ENCODE results near the gene TWF2. TPM values are rescaled to one million over a fixed set of nuclear protein-coding genes. Genes with fewer than 3 reads are reported as not detected.

Gene TWF2
- polyA plus RNA-seq, 4 donors: 23.1 to 54.1 (median 50.7) TPM

- Histone ChIP-seq H3K4me3 (ENCODE audit: low read depth in 1 of 3, low read length in 3 of 3) (no peak overlapping the region), H3K4me1 (ENCODE audit: control insufficient read depth in 3 of 3, insufficient read depth in 2 of 3, low read depth in 1 of 3, low read length in 2 of 3) (peaks cover 3 to 21% (median 10%) of the 10 kb centered on the region in 3 donors), H3K27ac (ENCODE audit: low read depth in 1 of 3, low read length in 2 of 3) (peak overlapping the region in 2 of 3 donors; percentile 56 to 70), H3K27me3 (ENCODE audit: control insufficient read depth in 3 of 3, insufficient read depth in 3 of 3, low read length in 3 of 3) (no peaks in the 10 kb centered on the region), H3K36me3 (ENCODE audit: control insufficient read depth in 3 of 3, insufficient read depth in 2 of 3, low read depth in 1 of 3, low read length in 3 of 3) (peaks cover 6 to 51% (median 12%) of the 10 kb centered on the region in 3 donors), H3K9me3 (ENCODE audit: control insufficient read depth in 2 of 2, insufficient read depth in 1 of 2, low read depth in 1 of 2, low read length in 1 of 2) (no peaks in the 10 kb centered on the region)
- no peak for FAIRE-seq
- no peak for DNase-seq
- 42 to 66% (median 54%) methylated on average over 3 of the region's 3 CpGs for WGBS, 3 donors
These were observed 30.8 kb upstream of the TWF2 start for GRCh38 chr3:52269776-52270175.

GRCh38 chr3:52268036-52268435 is 29.1 kb upstream of the TWF2 start:
- WGBS, 3 donors: 82 to 93% (median 93%) methylated on average over 7 of the region's 7 CpGs
- FAIRE-seq (no peak), DNase-seq (no peak)
- Histone ChIP-seq H3K27me3 (ENCODE audit: control insufficient read depth in 3 of 3, insufficient read depth in 3 of 3, low read length in 3 of 3) (no peaks in the 10 kb centered on the region), H3K36me3 (ENCODE audit: control insufficient read depth in 3 of 3, insufficient read depth in 2 of 3, low read depth in 1 of 3, low read length in 3 of 3) (peaks cover 12 to 45% (median 19%) of the 10 kb centered on the region in 3 donors), H3K4me3 (ENCODE audit: low read depth in 1 of 3, low read length in 3 of 3) (no peak overlapping the region), H3K4me1 (ENCODE audit: control insufficient read depth in 3 of 3, insufficient read depth in 2 of 3, low read depth in 1 of 3, low read length in 2 of 3) (peaks cover 3 to 10% (median 4%) of the 10 kb centered on the region in 3 donors), H3K9me3 (ENCODE audit: control insufficient read depth in 2 of 2, insufficient read depth in 1 of 2, low read depth in 1 of 2, low read length in 1 of 2) (no peaks in the 10 kb centered on the region), H3K27ac (ENCODE audit: low read depth in 1 of 3, low read length in 2 of 3) (no peak overlapping the region)

GRCh38 chr3:52265387-52265786 is 26.4 kb upstream of the TWF2 start:
- Histone ChIP-seq H3K27ac (ENCODE audit: low read depth in 1 of 3, low read length in 2 of 3) (no peak overlapping the region), H3K4me1 (ENCODE audit: control insufficient read depth in 3 of 3, insufficient read depth in 2 of 3, low read depth in 1 of 3, low read length in 2 of 3) (no peaks in the 10 kb centered on the region), H3K4me3 (ENCODE audit: low read depth in 1 of 3, low read length in 3 of 3) (no peak overlapping the region), H3K9me3 (ENCODE audit: control insufficient read depth in 2 of 2, insufficient read depth in 1 of 2, low read depth in 1 of 2, low read length in 1 of 2) (no peaks in the 10 kb centered on the region), H3K27me3 (ENCODE audit: control insufficient read depth in 3 of 3, insufficient read depth in 3 of 3, low read length in 3 of 3) (no peaks in the 10 kb centered on the region), H3K36me3 (ENCODE audit: control insufficient read depth in 3 of 3, insufficient read depth in 2 of 3, low read depth in 1 of 3, low read length in 3 of 3) (peaks cover 17 to 50% (median 28%) of the 10 kb centered on the region in 3 donors)
- DNase-seq: no peak
- 95 to 96% (median 96%) methylated on average over 6 of the region's 6 CpGs for whole genome bisulfite sequencing, 3 donors
- no peak for FAIRE-seq

- no peak for DNase-seq
- no peak overlapping the region for H3K4me3 ChIP-seq (ENCODE audit: low read depth in 1 of 3, low read length in 3 of 3)
- no peak for FAIRE-seq
- peaks cover 0 to 16% (median 0%) of the 10 kb centered on the region in 3 donors for H3K4me1 ChIP-seq (ENCODE audit: control insufficient read depth in 3 of 3, insufficient read depth in 2 of 3, low read depth in 1 of 3, low read length in 2 of 3)
- peaks cover 35 to 47% (median 47%) of the 10 kb centered on the region in 3 donors for H3K36me3 ChIP-seq (ENCODE audit: control insufficient read depth in 3 of 3, insufficient read depth in 2 of 3, low read depth in 1 of 3, low read length in 3 of 3)
- no peaks in the 10 kb centered on the region for H3K9me3 ChIP-seq (ENCODE audit: control insufficient read depth in 2 of 2, insufficient read depth in 1 of 2, low read depth in 1 of 2, low read length in 1 of 2)
- no peaks in the 10 kb centered on the region for H3K27me3 ChIP-seq (ENCODE audit: control insufficient read depth in 3 of 3, insufficient read depth in 3 of 3, low read length in 3 of 3)
- H3K27ac ChIP-seq (ENCODE audit: low read depth in 1 of 3, low read length in 2 of 3): no peak overlapping the region
These were observed 23.5 kb upstream of the TWF2 start for GRCh38 chr3:52262447-52262846.

- Histone ChIP-seq H3K27ac (ENCODE audit: low read depth in 1 of 3, low read length in 2 of 3) (no peak overlapping the region), H3K4me3 (ENCODE audit: low read depth in 1 of 3, low read length in 3 of 3) (no peak overlapping the region), H3K27me3 (ENCODE audit: control insufficient read depth in 3 of 3, insufficient read depth in 3 of 3, low read length in 3 of 3) (no peaks in the 10 kb centered on the region), H3K4me1 (ENCODE audit: control insufficient read depth in 3 of 3, insufficient read depth in 2 of 3, low read depth in 1 of 3, low read length in 2 of 3) (peaks cover 0 to 16% (median 0%) of the 10 kb centered on the region in 3 donors), H3K9me3 (ENCODE audit: control insufficient read depth in 2 of 2, insufficient read depth in 1 of 2, low read depth in 1 of 2, low read length in 1 of 2) (no peaks in the 10 kb centered on the region), H3K36me3 (ENCODE audit: control insufficient read depth in 3 of 3, insufficient read depth in 2 of 3, low read depth in 1 of 3, low read length in 3 of 3) (peaks cover 44 to 58% (median 52%) of the 10 kb centered on the region in 3 donors)
- DNase-seq (no peak), FAIRE-seq (no peak)
- WGBS, 3 donors: 89 to 93% (median 92%) methylated on average over 4 of the region's 4 CpGs
These were observed 20.5 kb upstream of the TWF2 start for GRCh38 chr3:52259448-52259847.

GRCh38 chr3:52259035-52259434 is 20.1 kb upstream of the TWF2 start:
- WGBS, 3 donors: 68 to 86% (median 68%) methylated on average over 1 of the region's 1 CpG
- H3K36me3 ChIP-seq (ENCODE audit: control insufficient read depth in 3 of 3, insufficient read depth in 2 of 3, low read depth in 1 of 3, low read length in 3 of 3): peaks cover 43 to 61% (median 49%) of the 10 kb centered on the region in 3 donors
- no peak overlapping the region for H3K27ac ChIP-seq (ENCODE audit: low read depth in 1 of 3, low read length in 2 of 3)
- DNase-seq: no peak
- no peaks in the 10 kb centered on the region for H3K9me3 ChIP-seq (ENCODE audit: control insufficient read depth in 2 of 2, insufficient read depth in 1 of 2, low read depth in 1 of 2, low read length in 1 of 2)
- H3K4me1 ChIP-seq (ENCODE audit: control insufficient read depth in 3 of 3, insufficient read depth in 2 of 3, low read depth in 1 of 3, low read length in 2 of 3): peaks cover 0 to 16% (median 0%) of the 10 kb centered on the region in 3 donors
- H3K27me3 ChIP-seq (ENCODE audit: control insufficient read depth in 3 of 3, insufficient read depth in 3 of 3, low read length in 3 of 3): no peaks in the 10 kb centered on the region
- no peak overlapping the region for H3K4me3 ChIP-seq (ENCODE audit: low read depth in 1 of 3, low read length in 3 of 3)
- no peak for FAIRE-seq

GRCh38 chr3:52257911-52258310 is 19.0 kb upstream of the TWF2 start:
- 70 to 75% (median 73%) methylated on average over 4 of the region's 4 CpGs for WGBS, 3 donors
- no peaks in the 10 kb centered on the region for H3K27me3 ChIP-seq (ENCODE audit: control insufficient read depth in 3 of 3, insufficient read depth in 3 of 3, low read length in 3 of 3)
- H3K36me3 ChIP-seq (ENCODE audit: control insufficient read depth in 3 of 3, insufficient read depth in 2 of 3, low read depth in 1 of 3, low read length in 3 of 3): peaks cover 40 to 65% (median 52%) of the 10 kb centered on the region in 3 donors
- no peaks in the 10 kb centered on the region for H3K9me3 ChIP-seq (ENCODE audit: control insufficient read depth in 2 of 2, insufficient read depth in 1 of 2, low read depth in 1 of 2, low read length in 1 of 2)
- H3K27ac ChIP-seq (ENCODE audit: low read depth in 1 of 3, low read length in 2 of 3): no peak overlapping the region
- DNase-seq (no peak), FAIRE-seq (no peak)
- H3K4me1 ChIP-seq (ENCODE audit: control insufficient read depth in 3 of 3, insufficient read depth in 2 of 3, low read depth in 1 of 3, low read length in 2 of 3): peaks cover 0 to 16% (median 0%) of the 10 kb centered on the region in 3 donors
- no peak overlapping the region for H3K4me3 ChIP-seq (ENCODE audit: low read depth in 1 of 3, low read length in 3 of 3)

GRCh38 chr3:52256622-52257021 is 17.7 kb upstream of the TWF2 start:
- WGBS, 3 donors: 76 to 80% (median 80%) methylated on average over 4 of the region's 4 CpGs
- DNase-seq (no peak), FAIRE-seq (no peak)
- no peak overlapping the region for H3K4me3 ChIP-seq (ENCODE audit: low read depth in 1 of 3, low read length in 3 of 3)
- H3K9me3 ChIP-seq (ENCODE audit: control insufficient read depth in 2 of 2, insufficient read depth in 1 of 2, low read depth in 1 of 2, low read length in 1 of 2): no peaks in the 10 kb centered on the region
- H3K4me1 ChIP-seq (ENCODE audit: control insufficient read depth in 3 of 3, insufficient read depth in 2 of 3, low read depth in 1 of 3, low read length in 2 of 3): peaks cover 0 to 16% (median 0%) of the 10 kb centered on the region in 3 donors
- H3K27me3 ChIP-seq (ENCODE audit: control insufficient read depth in 3 of 3, insufficient read depth in 3 of 3, low read length in 3 of 3): no peaks in the 10 kb centered on the region
- H3K27ac ChIP-seq (ENCODE audit: low read depth in 1 of 3, low read length in 2 of 3): no peak overlapping the region
- H3K36me3 ChIP-seq (ENCODE audit: control insufficient read depth in 3 of 3, insufficient read depth in 2 of 3, low read depth in 1 of 3, low read length in 3 of 3): peaks cover 34 to 69% (median 47%) of the 10 kb centered on the region in 3 donors

- WGBS, 3 donors: 73 to 86% (median 75%) methylated on average over 3 of the region's 3 CpGs
- Histone ChIP-seq H3K36me3 (ENCODE audit: control insufficient read depth in 3 of 3, insufficient read depth in 2 of 3, low read depth in 1 of 3, low read length in 3 of 3) (peaks cover 34 to 74% (median 48%) of the 10 kb centered on the region in 3 donors), H3K27ac (ENCODE audit: low read depth in 1 of 3, low read length in 2 of 3) (no peak overlapping the region), H3K4me1 (ENCODE audit: control insufficient read depth in 3 of 3, insufficient read depth in 2 of 3, low read depth in 1 of 3, low read length in 2 of 3) (peaks cover 0 to 16% (median 0%) of the 10 kb centered on the region in 3 donors), H3K4me3 (ENCODE audit: low read depth in 1 of 3, low read length in 3 of 3) (no peak overlapping the region), H3K9me3 (ENCODE audit: control insufficient read depth in 2 of 2, insufficient read depth in 1 of 2, low read depth in 1 of 2, low read length in 1 of 2) (no peaks in the 10 kb centered on the region), H3K27me3 (ENCODE audit: control insufficient read depth in 3 of 3, insufficient read depth in 3 of 3, low read length in 3 of 3) (no peaks in the 10 kb centered on the region)
- FAIRE-seq: no peak
- DNase-seq: no peak
These were observed 17.2 kb upstream of the TWF2 start for GRCh38 chr3:52256159-52256558.

Data from small intestine (tissue), 7 donors.